Large intestine (tissue), 3 donors: ENCODE results near the gene LAMA4. TPM values are rescaled to one million over a fixed set of nuclear protein-coding genes. Genes with fewer than 3 reads are reported as not detected.
"Not testable (repeated sequence)": the region's sequence is repeated elsewhere in the genome, so short reads cannot be mapped to it uniquely, and the experiment has no call there.

Experiments
- DNase-seq, 2 donors: peaks; one replicate each; pipeline versions ENCODE4 v3.0.0 to v3.0.0-alpha.2; 2013
- H3K27ac ChIP-seq: one replicate; pipeline ENCODE4 v1.5.1; 2013; ENCODE audit warnings: low read length
- H3K27me3 ChIP-seq: 2 replicates; pipeline ENCODE4 v1.6.1; 2013; ENCODE audit warnings: low read length; ENCODE audit not compliant: control insufficient read depth, insufficient read depth
- H3K36me3 ChIP-seq: 2 replicates; pipeline ENCODE4 v1.6.1; 2013; ENCODE audit warnings: low read length; ENCODE audit not compliant: control insufficient read depth, insufficient read depth
- H3K4me1 ChIP-seq: one replicate; pipeline ENCODE4 v1.6.1; 2013; ENCODE audit warnings: low read length; ENCODE audit not compliant: control insufficient read depth, insufficient read depth
- H3K4me3 ChIP-seq: one replicate; pipeline ENCODE4 v1.5.1; 2013; ENCODE audit warnings: low read length
- H3K9me3 ChIP-seq: one replicate; pipeline ENCODE4 v1.6.1; 2013; ENCODE audit warnings: mild to moderate bottlenecking, low read depth, low read length, moderate library complexity; ENCODE audit not compliant: control insufficient read depth
- WGBS: methylation state at CpG from one replicate; pipeline ENCODE4 v1.1.5; 2013; ENCODE audit warnings: low lambda C conversion rate; ENCODE audit not compliant: insufficient coverage; 5-methylcytosine and 5-hydroxymethylcytosine counted together
- polyA plus RNA-seq: library from polyadenylated mRNA; unstranded; fragments of 120-200 nt; gene quantifications from one replicate; pipeline ENCODE4 v1.2.1, GENCODE V29; 2013

LAMA4 gene
- polyA plus RNA-seq, 1 donor: 57.6 TPM

- not testable (repeated sequence) for H3K9me3 ChIP-seq, H3K27ac ChIP-seq
- no CpG with 5 or more reads among the region's 2 CpGs for WGBS
These were observed 148.3 kb downstream of the LAMA4 start for GRCh38 chr6:112106026-112106425.

DNA sequence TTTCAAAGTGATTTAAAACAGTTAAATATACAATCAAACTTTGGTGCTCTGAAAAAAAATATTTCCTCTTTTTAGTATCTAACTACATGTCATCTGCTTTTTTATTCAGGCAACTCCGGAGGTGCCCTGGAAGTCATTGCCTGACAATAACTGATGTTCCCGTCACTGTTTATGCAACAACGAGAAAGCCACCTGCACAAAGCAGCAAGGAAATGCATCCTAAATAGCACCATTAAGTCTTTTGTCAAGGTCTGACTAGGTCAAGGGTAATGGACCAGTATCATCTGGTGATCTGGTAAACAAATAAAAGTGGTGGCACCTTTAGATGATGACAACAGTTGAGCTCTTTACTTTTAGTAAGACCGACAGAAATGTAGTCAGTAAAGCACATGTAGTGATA lies 153.8 kb downstream of the LAMA4 start:
- no peak for DNase-seq
- Histone ChIP-seq H3K27me3 (no peaks in the 10 kb centered on the region), H3K9me3 (no peaks in the 10 kb centered on the region), H3K36me3 (no peaks in the 10 kb centered on the region), H3K27ac (no peak overlapping the region), H3K4me3 (no peak overlapping the region), H3K4me1 (no peaks in the 10 kb centered on the region)
- WGBS: 100% methylated on average over 1 of the region's 4 CpGs

More at GRCh38 chr6:112106026-112106425, 148.3 kb downstream of the LAMA4 start:
- H3K4me3 ChIP-seq, H3K27me3 ChIP-seq, H3K4me1 ChIP-seq, DNase-seq: not testable (repeated sequence)
- peaks cover 11% of the 10 kb centered on the region for H3K36me3 ChIP-seq

GRCh38 chr6:112096901-112097300 lies 157.5 kb downstream of the LAMA4 start:
- no peaks in the 10 kb centered on the region for H3K9me3 ChIP-seq
- H3K36me3 ChIP-seq: no peaks in the 10 kb centered on the region
- DNase-seq: no peak
- no peak overlapping the region for H3K27ac ChIP-seq
- H3K4me3 ChIP-seq: no peak overlapping the region
- no peaks in the 10 kb centered on the region for H3K27me3 ChIP-seq
- H3K4me1 ChIP-seq: no peaks in the 10 kb centered on the region
- 100% methylated on average over 2 of the region's 2 CpGs for WGBS

GRCh38 chr6:112087916-112088315 lies 166.5 kb downstream of the LAMA4 start:
- peak overlapping the region; percentile 78 for H3K27ac ChIP-seq
- DNase-seq: no peak

GRCh38 chr6:112087136-112087911 lies 167.0 kb downstream of the LAMA4 start, which contains the start of the genes FAM229B and TUBE1:
FAM229B (plus strand) TSS chr6:112087591; CDS start chr6:112099284, 11,693 bp downstream.
TUBE1 (minus strand) TSS chr6:112087482; CDS start chr6:112087434, 48 bp downstream.
- H3K4me1 ChIP-seq: no peaks in the 10 kb centered on the region
- H3K36me3 ChIP-seq: peaks cover 11% of the 10 kb centered on the region
- H3K27me3 ChIP-seq: peaks cover 2% of the 10 kb centered on the region
- H3K9me3 ChIP-seq: no peaks in the 10 kb centered on the region
- peak within 1 kb of the TSS; percentile 78 for H3K4me3 ChIP-seq
- H3K27ac ChIP-seq: peak within 1 kb of the TSS; percentile 78
- peak; percentile 94 to 97 for DNase-seq
- no CpG with 5 or more reads among the region's 60 CpGs for WGBS

More at GRCh38 chr6:112087916-112088315, 166.5 kb downstream of the LAMA4 start:
- Histone ChIP-seq H3K27me3 (peaks cover 2% of the 10 kb centered on the region), H3K9me3 (no peaks in the 10 kb centered on the region), H3K4me3 (peak overlapping the region; percentile 78), H3K36me3 (peaks cover 10% of the 10 kb centered on the region), H3K4me1 (no peaks in the 10 kb centered on the region)
- 30% methylated on average over 2 of the region's 7 CpGs for WGBS

DNA sequence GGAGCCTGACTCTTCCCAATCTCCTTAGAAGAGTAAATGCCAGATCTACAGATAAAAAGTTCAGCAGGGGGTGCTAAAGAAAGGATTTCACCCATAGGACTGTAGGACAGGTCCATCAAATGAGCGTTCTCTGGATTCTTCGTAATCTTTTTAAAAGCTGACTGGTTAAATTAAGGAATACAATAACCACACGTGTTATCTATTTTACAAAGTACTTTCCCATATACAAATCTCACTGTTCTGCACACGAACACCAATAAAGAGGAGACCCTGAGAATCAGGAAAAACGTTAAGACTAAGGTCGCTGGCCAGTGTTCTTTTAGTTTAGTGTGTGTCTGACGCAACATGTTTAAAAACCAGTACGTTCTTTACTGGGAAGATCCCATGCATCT lies 167.6 kb downstream of the LAMA4 start:
- H3K27me3 ChIP-seq: peaks cover 2% of the 10 kb centered on the region
- no peaks in the 10 kb centered on the region for H3K4me1 ChIP-seq
- peaks cover 11% of the 10 kb centered on the region for H3K36me3 ChIP-seq
- peak overlapping the region; percentile 78 for H3K27ac ChIP-seq
- DNase-seq: no peak
- H3K4me3 ChIP-seq: peak overlapping the region; percentile 78
- WGBS: 0% methylated on average over 1 of the region's 8 CpGs
- H3K9me3 ChIP-seq: no peaks in the 10 kb centered on the region

DNA sequence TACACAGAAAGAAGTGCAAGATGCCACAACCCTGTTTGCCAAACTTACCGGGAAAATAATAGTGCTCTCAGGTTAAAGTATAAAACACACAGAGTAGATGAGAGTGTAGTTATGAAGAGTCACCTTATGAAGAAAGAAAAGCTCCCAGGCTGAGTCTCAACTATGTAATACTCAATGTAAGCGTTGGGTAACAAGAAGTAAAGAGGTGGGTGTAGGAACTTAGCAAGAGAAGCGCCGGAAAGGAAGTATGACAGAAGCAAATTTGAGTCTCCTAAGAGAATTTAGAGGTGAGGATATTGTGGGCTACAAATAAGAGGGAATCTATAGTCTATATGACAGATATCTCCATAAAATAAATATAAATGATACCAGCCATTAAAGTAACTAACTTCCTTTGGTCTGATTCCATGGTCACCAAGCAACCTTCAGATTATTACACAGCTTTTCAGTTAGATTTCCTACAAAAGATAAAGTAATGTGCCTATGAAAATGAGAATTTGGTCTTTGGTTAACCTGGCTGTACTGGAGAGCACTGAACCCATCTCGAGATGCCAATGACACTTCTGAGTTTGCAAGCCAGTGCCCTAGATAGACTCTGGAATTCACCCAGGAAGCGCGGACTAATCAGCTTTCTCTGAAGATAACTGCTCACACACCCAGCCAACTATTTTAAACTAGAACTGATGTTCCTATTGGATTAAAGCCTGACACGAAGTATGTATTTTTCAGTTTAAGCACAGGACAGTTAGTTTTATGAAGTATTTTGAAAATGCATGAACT lies 168.9 kb downstream of the LAMA4 start:
- Histone ChIP-seq H3K4me1 (no peaks in the 10 kb centered on the region), H3K36me3 (peaks cover 18% of the 10 kb centered on the region), H3K27me3 (peaks cover 2% of the 10 kb centered on the region), H3K4me3 (no peak overlapping the region), H3K9me3 (no peaks in the 10 kb centered on the region), H3K27ac (no peak overlapping the region)
- WGBS: 100% methylated on average over 3 of the region's 8 CpGs
- no peak for DNase-seq

- H3K36me3 ChIP-seq: peaks cover 28% of the 10 kb centered on the region
- WGBS: 100% methylated on average over 3 of the region's 4 CpGs
- no peak overlapping the region for H3K4me3 ChIP-seq
- no peaks in the 10 kb centered on the region for H3K27me3 ChIP-seq
- no peak overlapping the region for H3K27ac ChIP-seq
- H3K4me1 ChIP-seq: no peaks in the 10 kb centered on the region
- no peak for DNase-seq
- no peaks in the 10 kb centered on the region for H3K9me3 ChIP-seq
These were observed 172.8 kb downstream of the LAMA4 start for GRCh38 chr6:112081569-112081968.

DNA sequence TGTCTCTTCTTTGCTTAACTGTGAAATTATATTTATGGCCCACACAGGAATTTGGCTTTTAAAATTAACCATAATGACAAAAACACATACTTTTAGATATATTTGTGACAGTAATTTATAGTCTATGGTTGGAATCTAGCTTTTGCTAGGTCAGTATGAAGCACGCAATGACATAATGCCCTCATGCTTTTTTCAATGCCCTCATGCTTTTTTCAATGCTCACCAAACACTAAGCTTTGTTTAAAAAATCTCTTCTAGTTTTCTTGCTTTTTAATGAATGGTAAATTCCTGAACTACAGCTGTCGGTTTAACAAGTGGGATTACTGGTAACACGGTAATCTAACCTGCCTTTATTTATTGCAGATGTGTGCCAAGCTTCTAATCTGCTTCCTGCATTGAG lies 187.8 kb downstream of the LAMA4 start:
- Histone ChIP-seq H3K27ac (no peak overlapping the region), H3K4me1 (no peaks in the 10 kb centered on the region), H3K4me3 (no peak overlapping the region), H3K9me3 (no peaks in the 10 kb centered on the region), H3K27me3 (no peaks in the 10 kb centered on the region), H3K36me3 (peaks cover 6% of the 10 kb centered on the region)
- 82% methylated on average over 2 of the region's 3 CpGs for WGBS
- no peak for DNase-seq

DNA sequence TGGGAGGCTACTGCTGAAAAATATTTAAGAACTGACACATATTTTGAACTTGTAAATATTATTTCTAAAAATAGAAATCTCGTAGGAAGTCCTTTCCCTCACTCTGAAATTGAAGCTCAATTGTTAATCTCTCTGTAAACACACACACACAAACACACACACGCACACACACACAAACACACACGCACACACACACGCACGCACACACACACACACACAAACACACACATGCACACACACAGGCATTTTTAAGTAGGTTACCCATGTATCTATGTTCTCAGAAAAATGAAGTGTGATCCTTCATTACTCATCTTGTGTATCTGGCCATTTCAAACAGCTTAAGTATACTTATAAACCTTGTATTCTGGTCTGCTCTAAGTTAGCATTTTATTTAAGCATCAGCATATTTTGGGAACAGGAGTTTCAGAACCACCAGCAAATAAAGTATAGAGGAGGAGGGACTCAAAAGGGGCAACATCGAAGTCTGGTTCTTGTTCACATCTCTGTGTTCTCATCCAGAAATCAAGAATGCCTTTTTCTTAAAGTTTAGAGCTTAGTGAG lies 188.9 kb downstream of the LAMA4 start:
- H3K4me3 ChIP-seq: no peak overlapping the region

More for the DNA sequence above, 188.9 kb downstream of the LAMA4 start:
- Histone ChIP-seq H3K36me3 (peaks cover 4% of the 10 kb centered on the region), H3K4me1 (no peaks in the 10 kb centered on the region), H3K27ac (no peak overlapping the region), H3K9me3 (no peaks in the 10 kb centered on the region), H3K27me3 (no peaks in the 10 kb centered on the region)
- no CpG with 5 or more reads among the region's 6 CpGs for WGBS
- no peak for DNase-seq
